Measurements from ENCODE around the gene SDHC.

GRCh38 chr1:161304927-161305866, 9.0 kb upstream of the SDHC start:
- TF ChIP-seq REST (IDR thresholded peaks at IDR 0.05; ENCODE audit: low read depth) (no peak), ZBTB7A (IDR thresholded peaks at IDR 0.05; ENCODE audit: low read depth) (no peak), NFIC (IDR thresholded peaks at IDR 0.05) (no peak)
